T-helper 2 cell treated with Interferon-gamma antibody and Interleukin-4, amounts not matched to agents 100 ng/mL and 5 ng/mL, for 36 hours (primary cell): Measurements from ENCODE around the gene REV3L. TPM values are rescaled to one million over a fixed set of nuclear protein-coding genes. Genes with fewer than 3 reads are reported as not detected.
"Not testable (repeated sequence)": the region's sequence is repeated elsewhere in the genome, so short reads cannot be mapped to it uniquely, and the experiment has no call there.

Experiments used
- intact Hi-C: fragments of 100-400 bp; cut with micrococcal nuclease; formaldehyde crosslinking; loops from one replicate; pipeline ENCODE4 v1.15.1; 2023
- total RNA-seq: library from RNA; stranded (reverse); gene quantifications from 2 replicates; pipeline ENCODE4 v1.2.3, GENCODE V29; 2022

REV3L gene, protein sequence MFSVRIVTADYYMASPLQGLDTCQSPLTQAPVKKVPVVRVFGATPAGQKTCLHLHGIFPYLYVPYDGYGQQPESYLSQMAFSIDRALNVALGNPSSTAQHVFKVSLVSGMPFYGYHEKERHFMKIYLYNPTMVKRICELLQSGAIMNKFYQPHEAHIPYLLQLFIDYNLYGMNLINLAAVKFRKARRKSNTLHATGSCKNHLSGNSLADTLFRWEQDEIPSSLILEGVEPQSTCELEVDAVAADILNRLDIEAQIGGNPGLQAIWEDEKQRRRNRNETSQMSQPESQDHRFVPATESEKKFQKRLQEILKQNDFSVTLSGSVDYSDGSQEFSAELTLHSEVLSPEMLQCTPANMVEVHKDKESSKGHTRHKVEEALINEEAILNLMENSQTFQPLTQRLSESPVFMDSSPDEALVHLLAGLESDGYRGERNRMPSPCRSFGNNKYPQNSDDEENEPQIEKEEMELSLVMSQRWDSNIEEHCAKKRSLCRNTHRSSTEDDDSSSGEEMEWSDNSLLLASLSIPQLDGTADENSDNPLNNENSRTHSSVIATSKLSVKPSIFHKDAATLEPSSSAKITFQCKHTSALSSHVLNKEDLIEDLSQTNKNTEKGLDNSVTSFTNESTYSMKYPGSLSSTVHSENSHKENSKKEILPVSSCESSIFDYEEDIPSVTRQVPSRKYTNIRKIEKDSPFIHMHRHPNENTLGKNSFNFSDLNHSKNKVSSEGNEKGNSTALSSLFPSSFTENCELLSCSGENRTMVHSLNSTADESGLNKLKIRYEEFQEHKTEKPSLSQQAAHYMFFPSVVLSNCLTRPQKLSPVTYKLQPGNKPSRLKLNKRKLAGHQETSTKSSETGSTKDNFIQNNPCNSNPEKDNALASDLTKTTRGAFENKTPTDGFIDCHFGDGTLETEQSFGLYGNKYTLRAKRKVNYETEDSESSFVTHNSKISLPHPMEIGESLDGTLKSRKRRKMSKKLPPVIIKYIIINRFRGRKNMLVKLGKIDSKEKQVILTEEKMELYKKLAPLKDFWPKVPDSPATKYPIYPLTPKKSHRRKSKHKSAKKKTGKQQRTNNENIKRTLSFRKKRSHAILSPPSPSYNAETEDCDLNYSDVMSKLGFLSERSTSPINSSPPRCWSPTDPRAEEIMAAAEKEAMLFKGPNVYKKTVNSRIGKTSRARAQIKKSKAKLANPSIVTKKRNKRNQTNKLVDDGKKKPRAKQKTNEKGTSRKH (N-terminal part only)
- total RNA-seq = 23.5 and 23.7 TPM in 2 replicates

DNA sequence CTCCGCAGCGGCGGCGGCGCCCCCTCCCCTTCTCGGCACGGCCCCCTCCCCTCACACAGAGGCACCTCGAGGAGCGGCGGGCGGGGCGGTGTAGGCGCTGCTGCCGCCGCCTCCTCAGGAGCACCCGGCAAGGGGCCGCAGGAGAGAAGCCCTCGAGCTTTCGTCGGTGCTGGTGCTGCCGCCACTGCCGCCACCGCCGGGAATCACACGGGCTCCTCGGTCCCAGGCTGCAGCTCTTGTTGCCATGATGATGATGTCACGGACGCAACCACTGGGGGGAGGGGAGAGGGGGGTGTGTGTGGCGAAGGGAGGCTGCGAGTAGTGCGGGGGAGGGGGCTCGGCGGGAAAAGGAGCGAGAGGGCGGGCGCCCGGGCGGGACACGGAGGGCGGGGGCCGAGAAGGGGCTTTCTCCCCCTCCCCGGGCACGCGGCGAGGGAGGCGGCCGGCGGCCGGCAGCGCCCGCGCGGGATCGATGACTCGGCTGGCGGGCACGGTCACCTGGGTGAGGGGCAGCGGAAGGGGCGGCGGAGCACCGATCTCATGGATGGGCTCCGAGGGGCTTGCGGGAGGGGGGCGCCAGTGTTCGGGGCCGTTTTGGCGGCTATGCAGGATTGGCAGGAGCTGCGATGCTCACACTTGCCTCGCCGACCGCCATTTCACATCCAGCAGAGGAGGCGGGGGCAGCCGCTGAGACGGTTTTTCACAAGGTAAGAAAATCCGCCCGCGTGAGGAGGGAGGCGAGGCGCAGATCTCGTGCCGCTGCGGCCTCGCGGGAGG is at the start of gene REV3L:
Gene REV3L, minus strand, starts transcription at position 260 of the 777 bp plus-strand sequence. CDS start 330 bp downstream, outside the sequence.
- intact Hi-C loops = loop anchor here (1.0 to 10.0 kb wide), 12 partner anchors 84 to 668 kb away; partner anchors contain the start of genes AMD1, CDK19, FAM229B and FYN

DNA sequence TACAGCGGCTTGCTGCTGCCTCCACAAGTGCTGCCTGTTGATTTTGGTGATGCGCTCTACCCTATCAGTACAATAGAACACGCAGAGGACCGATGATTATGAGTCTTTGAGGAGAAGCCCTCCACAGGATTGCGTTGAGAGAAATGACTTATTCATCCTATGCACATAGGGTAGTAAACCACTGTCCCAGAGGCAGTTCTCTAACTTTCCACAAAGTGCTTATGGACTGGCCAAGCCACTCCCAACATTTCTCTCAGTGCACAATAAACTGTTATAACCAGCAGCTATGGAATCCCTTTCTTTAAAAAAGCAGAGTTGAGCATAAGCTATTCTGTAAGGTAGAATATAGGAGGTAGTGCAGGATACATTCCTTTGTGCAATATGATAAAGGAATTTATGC is 48.2 kb upstream of the REV3L start:
- intact Hi-C loops = no loop called here

- intact Hi-C loops = no loop called here
Observed at GRCh38 chr6:111530667-111531066, 47.6 kb upstream of the REV3L start.

- intact Hi-C loops = no loop called here
Observed at GRCh38 chr6:111530218-111530617, 47.2 kb upstream of the REV3L start.

- intact Hi-C loops = no loop called here
Observed at GRCh38 chr6:111527367-111527766, 44.3 kb upstream of the REV3L start.

- intact Hi-C loops = no loop called here
Observed at GRCh38 chr6:111524735-111525134, 41.7 kb upstream of the REV3L start.

- intact Hi-C loops = no loop called here
Observed at GRCh38 chr6:111524252-111524651, 41.2 kb upstream of the REV3L start.

GRCh38 chr6:111523484-111524167 is 40.6 kb upstream of the REV3L start:
- intact Hi-C loops = no loop called here

GRCh38 chr6:111522393-111523020 is 39.5 kb upstream of the REV3L start:
- intact Hi-C loops = no loop called here

GRCh38 chr6:111521497-111522270 is 38.7 kb upstream of the REV3L start:
- intact Hi-C loops = no loop called here

GRCh38 chr6:111520524-111520923 is 37.5 kb upstream of the REV3L start:
- intact Hi-C loops = no loop called here

GRCh38 chr6:111517965-111518364 is 34.9 kb upstream of the REV3L start:
- intact Hi-C loops = no loop called here

DNA sequence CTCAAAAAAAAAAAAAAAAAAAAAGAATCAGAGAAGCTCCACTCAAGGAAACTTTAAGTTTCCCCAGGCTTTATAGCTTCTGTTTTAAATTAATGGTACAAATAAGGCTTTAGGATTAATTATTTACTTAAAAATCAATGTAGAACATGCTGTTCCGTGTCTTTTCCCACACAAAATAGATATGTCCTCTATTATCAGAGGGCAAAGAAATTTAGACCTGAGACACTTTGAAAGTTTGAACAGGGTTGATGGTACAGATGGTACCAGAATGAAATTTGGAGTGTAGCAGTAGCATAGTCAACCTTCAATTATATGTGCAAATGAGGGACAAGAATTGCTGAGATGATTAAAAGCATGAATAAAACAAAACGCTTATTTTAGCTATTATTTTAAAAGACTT is 32.2 kb upstream of the REV3L start:
- intact Hi-C loops = no loop called here

DNA sequence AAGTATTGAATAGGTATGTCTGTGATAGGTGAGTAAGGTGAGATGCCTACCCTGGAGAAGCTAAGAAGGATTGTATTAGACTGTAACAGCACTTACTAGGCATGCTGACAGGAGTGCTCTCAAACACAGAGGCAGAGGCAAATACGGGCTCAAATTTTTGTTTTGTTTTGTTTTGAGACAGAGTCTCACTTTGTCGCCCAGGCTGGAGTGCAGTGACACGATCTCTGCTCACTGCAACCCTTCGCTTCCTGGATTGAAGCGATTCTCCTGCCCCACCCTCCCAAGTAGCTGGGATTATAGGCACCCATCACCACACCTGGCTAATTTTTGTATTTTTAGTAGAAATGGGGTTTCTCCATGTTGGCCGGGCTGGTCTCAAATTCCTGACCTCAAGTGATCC is 31.5 kb upstream of the REV3L start:
- intact Hi-C loops = not testable (repeated sequence)

GRCh38 chr6:111507219-111507618 is 24.2 kb upstream of the REV3L start:
- intact Hi-C loops = not testable (repeated sequence)

GRCh38 chr6:111505498-111505897 is 22.5 kb upstream of the REV3L start:
- intact Hi-C loops = not testable (repeated sequence)

GRCh38 chr6:111503660-111504059 is 20.6 kb upstream of the REV3L start:
- intact Hi-C loops = no loop called here

- intact Hi-C loops = no loop called here
Observed at GRCh38 chr6:111503194-111503593, 20.2 kb upstream of the REV3L start.

DNA sequence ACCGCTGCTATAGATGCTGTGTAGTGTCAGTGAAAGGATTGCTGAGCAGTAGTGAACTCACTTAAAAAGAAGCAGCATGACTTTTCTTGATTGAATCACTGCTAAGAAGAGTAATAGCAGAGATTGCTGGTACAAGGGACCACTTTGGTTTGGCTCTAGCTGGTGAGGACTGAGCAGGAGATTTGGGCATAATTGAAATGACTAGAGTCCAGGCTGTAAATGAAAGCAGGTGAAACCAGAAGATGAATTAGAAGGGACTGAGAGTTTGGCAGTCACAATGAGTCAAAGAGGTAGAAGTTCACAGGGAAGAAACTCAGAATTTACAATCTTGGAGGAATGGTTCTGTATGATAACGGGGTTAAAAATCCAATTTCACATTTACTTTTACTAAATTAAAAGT is 19.1 kb upstream of the REV3L start:
- intact Hi-C loops = no loop called here
